Measurements from ENCODE around the gene KCNK18. TPM values are rescaled to one million over a fixed set of nuclear protein-coding genes. Genes with fewer than 3 reads are reported as not detected.

Gene KCNK18
- polyA plus RNA-seq, 4 donors = not detected

DNA sequence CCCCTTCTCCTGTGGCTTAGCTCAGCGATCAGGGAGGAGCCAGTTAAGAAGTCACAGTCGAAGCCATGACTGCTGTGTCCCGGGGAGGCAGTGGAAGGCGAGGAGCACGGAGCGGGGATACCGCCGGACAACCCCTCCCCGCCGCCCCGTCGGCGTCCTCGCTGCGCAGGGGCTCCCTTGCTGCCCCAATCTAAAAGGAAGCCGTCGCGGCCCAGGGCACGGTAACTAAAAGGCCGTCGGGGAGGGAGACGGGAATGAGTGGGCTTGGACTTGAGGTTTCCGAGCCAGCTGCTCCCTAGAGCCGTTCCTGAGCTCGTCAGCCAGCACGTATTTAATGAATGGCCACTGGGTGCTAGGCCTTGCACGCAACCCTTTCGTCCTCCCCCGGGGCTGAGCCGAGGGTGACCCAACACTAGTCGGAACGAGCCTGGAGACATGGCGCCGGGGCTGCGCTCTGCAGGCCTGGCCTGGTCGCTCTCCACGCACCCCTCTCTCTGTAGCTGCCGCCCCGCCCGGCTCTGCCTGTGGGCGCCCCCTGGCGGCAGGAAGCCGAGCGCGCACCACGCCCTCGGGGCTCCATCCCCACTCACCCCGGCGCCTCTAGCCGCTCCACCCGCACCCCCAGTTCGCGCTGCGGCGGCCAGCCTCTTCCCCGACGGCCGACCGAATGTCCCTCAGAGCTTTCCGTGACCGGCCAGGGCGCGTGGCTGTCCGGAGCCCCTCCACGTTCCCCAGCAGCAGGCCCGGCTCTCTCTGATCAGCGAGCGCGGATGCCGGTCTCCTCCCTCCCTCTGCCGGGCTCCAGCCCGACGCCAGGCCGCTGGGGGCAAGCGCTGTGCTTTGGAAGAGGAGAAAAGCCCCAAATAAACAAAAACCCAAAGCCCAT, 29.3 kb upstream of the KCNK18 start:
- FAIRE-seq (no peak), DNase-seq (peak; percentile 32 to 85)
- Histone ChIP-seq H3K4me1 (ENCODE audit: control insufficient read depth in 3 of 3, insufficient read depth in 2 of 3, low read depth in 1 of 3, low read length in 2 of 3) (peaks cover 0 to 20% (median 0%) of the 10 kb centered on the region in 3 donors), H3K27me3 (ENCODE audit: control insufficient read depth in 3 of 3, insufficient read depth in 3 of 3, low read length in 3 of 3) (peaks cover 17 to 94% (median 49%) of the 10 kb centered on the region in 3 donors), H3K27ac (ENCODE audit: low read depth in 1 of 3, low read length in 2 of 3) (no peak overlapping the region), H3K36me3 (ENCODE audit: control insufficient read depth in 3 of 3, insufficient read depth in 2 of 3, low read depth in 1 of 3, low read length in 3 of 3) (no peaks in the 10 kb centered on the region), H3K9me3 (ENCODE audit: control insufficient read depth in 2 of 2, insufficient read depth in 1 of 2, low read depth in 1 of 2, low read length in 1 of 2) (peaks cover 0 to 3% of the 10 kb centered on the region in 2 donors), H3K4me3 (ENCODE audit: low read depth in 1 of 3, low read length in 3 of 3) (peak overlapping the region in 1 of 3 donors; percentile 30)
- 2 to 6% (median 4%) methylated on average over 63 to 75 of the region's 75 CpGs for WGBS, 3 donors

DNA sequence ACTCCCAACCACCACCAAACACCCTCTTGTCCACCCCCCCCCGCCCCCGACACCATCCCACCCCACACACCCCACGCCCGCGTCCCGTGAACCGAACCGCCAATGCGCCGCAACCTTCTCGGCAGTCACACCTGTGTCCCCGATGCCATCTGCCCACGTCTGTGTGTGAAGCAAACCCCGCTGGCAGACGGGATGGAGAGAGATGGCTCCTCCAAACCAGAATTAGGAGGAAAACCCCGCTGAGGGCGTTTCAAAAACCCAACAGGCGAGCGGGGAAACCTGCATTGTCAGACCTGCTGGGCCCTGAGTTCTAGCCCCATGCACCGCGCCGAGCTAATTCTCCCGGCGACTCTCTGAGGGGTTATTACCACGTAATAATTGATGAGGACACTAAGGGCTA, 28.6 kb upstream of the KCNK18 start:
- H3K27me3 ChIP-seq (ENCODE audit: control insufficient read depth in 3 of 3, insufficient read depth in 3 of 3, low read length in 3 of 3) = peaks cover 13 to 92% (median 47%) of the 10 kb centered on the region in 3 donors
- WGBS, 3 donors = 4 to 9% (median 4%) methylated on average over 23 to 25 of the region's 25 CpGs
- DNase-seq (no peak), FAIRE-seq (no peak)
- no peaks in the 10 kb centered on the region for H3K36me3 ChIP-seq (ENCODE audit: control insufficient read depth in 3 of 3, insufficient read depth in 2 of 3, low read depth in 1 of 3, low read length in 3 of 3)
- no peak overlapping the region for H3K4me3 ChIP-seq (ENCODE audit: low read depth in 1 of 3, low read length in 3 of 3)
- peaks cover 0 to 3% of the 10 kb centered on the region in 2 donors for H3K9me3 ChIP-seq (ENCODE audit: control insufficient read depth in 2 of 2, insufficient read depth in 1 of 2, low read depth in 1 of 2, low read length in 1 of 2)
- H3K27ac ChIP-seq (ENCODE audit: low read depth in 1 of 3, low read length in 2 of 3) = no peak overlapping the region
- peaks cover 0 to 14% (median 0%) of the 10 kb centered on the region in 3 donors for H3K4me1 ChIP-seq (ENCODE audit: control insufficient read depth in 3 of 3, insufficient read depth in 2 of 3, low read depth in 1 of 3, low read length in 2 of 3)

- H3K27ac ChIP-seq (ENCODE audit: low read depth in 1 of 3, low read length in 2 of 3) = no peak overlapping the region
- H3K4me1 ChIP-seq (ENCODE audit: control insufficient read depth in 3 of 3, insufficient read depth in 2 of 3, low read depth in 1 of 3, low read length in 2 of 3) = peaks cover 0 to 18% (median 0%) of the 10 kb centered on the region in 3 donors
- no peaks in the 10 kb centered on the region for H3K36me3 ChIP-seq (ENCODE audit: control insufficient read depth in 3 of 3, insufficient read depth in 2 of 3, low read depth in 1 of 3, low read length in 3 of 3)
- H3K4me3 ChIP-seq (ENCODE audit: low read depth in 1 of 3, low read length in 3 of 3) = no peak overlapping the region
- WGBS, 3 donors = 4 to 15% (median 5%) methylated on average over 2 of the region's 2 CpGs
- DNase-seq (no peak), FAIRE-seq (no peak)
- peaks cover 13 to 85% (median 42%) of the 10 kb centered on the region in 3 donors for H3K27me3 ChIP-seq (ENCODE audit: control insufficient read depth in 3 of 3, insufficient read depth in 3 of 3, low read length in 3 of 3)
- peaks cover 0 to 3% of the 10 kb centered on the region in 2 donors for H3K9me3 ChIP-seq (ENCODE audit: control insufficient read depth in 2 of 2, insufficient read depth in 1 of 2, low read depth in 1 of 2, low read length in 1 of 2)
Measured at GRCh38 chr10:117169480-117169879, 27.8 kb upstream of the KCNK18 start.

GRCh38 chr10:117170244-117170643, 27.0 kb upstream of the KCNK18 start:
- FAIRE-seq (no peak), DNase-seq (no peak)
- H3K27me3 ChIP-seq (ENCODE audit: control insufficient read depth in 3 of 3, insufficient read depth in 3 of 3, low read length in 3 of 3) = peaks cover 13 to 77% (median 35%) of the 10 kb centered on the region in 3 donors
- 6 to 12% (median 9%) methylated on average over 6 of the region's 6 CpGs for WGBS, 3 donors
- H3K9me3 ChIP-seq (ENCODE audit: control insufficient read depth in 2 of 2, insufficient read depth in 1 of 2, low read depth in 1 of 2, low read length in 1 of 2) = peaks cover 0 to 3% of the 10 kb centered on the region in 2 donors
- H3K4me3 ChIP-seq (ENCODE audit: low read depth in 1 of 3, low read length in 3 of 3) = no peak overlapping the region
- H3K36me3 ChIP-seq (ENCODE audit: control insufficient read depth in 3 of 3, insufficient read depth in 2 of 3, low read depth in 1 of 3, low read length in 3 of 3) = no peaks in the 10 kb centered on the region
- no peak overlapping the region for H3K27ac ChIP-seq (ENCODE audit: low read depth in 1 of 3, low read length in 2 of 3)
- peaks cover 0 to 14% (median 0%) of the 10 kb centered on the region in 3 donors for H3K4me1 ChIP-seq (ENCODE audit: control insufficient read depth in 3 of 3, insufficient read depth in 2 of 3, low read depth in 1 of 3, low read length in 2 of 3)

GRCh38 chr10:117174439-117175214, 22.7 kb upstream of the KCNK18 start:
- peaks cover 0 to 5% (median 2%) of the 10 kb centered on the region in 3 donors for H3K4me1 ChIP-seq (ENCODE audit: control insufficient read depth in 3 of 3, insufficient read depth in 2 of 3, low read depth in 1 of 3, low read length in 2 of 3)
- peak overlapping the region in 2 of 3 donors; percentile 44 to 46 for H3K4me3 ChIP-seq (ENCODE audit: low read depth in 1 of 3, low read length in 3 of 3)
- H3K9me3 ChIP-seq (ENCODE audit: control insufficient read depth in 2 of 2, insufficient read depth in 1 of 2, low read depth in 1 of 2, low read length in 1 of 2) = no peaks in the 10 kb centered on the region
- FAIRE-seq = no peak
- 1 to 7% (median 4%) methylated on average over 16 of the region's 16 CpGs for WGBS, 3 donors
- DNase-seq = peak; percentile 88 to 95
- peaks cover 0 to 38% (median 11%) of the 10 kb centered on the region in 3 donors for H3K27me3 ChIP-seq (ENCODE audit: control insufficient read depth in 3 of 3, insufficient read depth in 3 of 3, low read length in 3 of 3)
- peak overlapping the region in 1 of 3 donors; percentile 63 for H3K27ac ChIP-seq (ENCODE audit: low read depth in 1 of 3, low read length in 2 of 3)
- no peaks in the 10 kb centered on the region for H3K36me3 ChIP-seq (ENCODE audit: control insufficient read depth in 3 of 3, insufficient read depth in 2 of 3, low read depth in 1 of 3, low read length in 3 of 3)

DNA sequence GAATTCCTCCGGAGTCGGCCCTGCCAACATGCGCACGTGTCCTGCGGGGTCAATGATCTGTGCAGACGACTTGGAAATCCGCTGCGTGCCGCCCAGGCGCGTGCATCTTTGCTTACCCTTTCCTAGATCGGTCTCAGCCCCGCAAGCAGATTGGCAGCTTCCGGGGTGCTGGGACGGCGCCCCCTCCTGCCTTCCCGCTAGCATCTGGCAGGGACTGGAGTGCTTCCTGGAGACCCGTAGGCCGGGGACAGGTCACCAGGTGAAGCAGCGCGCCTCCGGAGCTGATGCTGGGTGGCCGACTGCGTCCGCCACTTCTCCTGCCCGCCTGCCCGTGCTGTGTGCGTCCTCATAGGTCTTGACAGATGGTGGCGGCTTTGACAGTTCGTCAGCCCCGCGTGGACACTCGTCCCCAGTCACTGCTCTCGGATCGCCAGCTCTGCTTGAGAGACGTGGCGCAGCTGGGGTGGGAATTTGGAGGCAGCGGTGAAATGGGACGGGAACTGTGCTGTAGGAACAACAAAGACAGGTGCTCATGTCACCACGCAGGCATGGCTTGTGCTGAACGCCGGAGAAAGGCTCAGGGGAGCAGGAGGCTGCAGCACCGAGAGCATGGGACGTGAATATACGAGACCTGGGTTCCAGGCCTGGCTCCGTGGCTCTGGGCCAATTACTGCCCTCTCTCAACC, 21.9 kb upstream of the KCNK18 start:
- H3K36me3 ChIP-seq (ENCODE audit: control insufficient read depth in 3 of 3, insufficient read depth in 2 of 3, low read depth in 1 of 3, low read length in 3 of 3) = no peaks in the 10 kb centered on the region
- H3K27ac ChIP-seq (ENCODE audit: low read depth in 1 of 3, low read length in 2 of 3) = no peak overlapping the region
- no peak for FAIRE-seq
- no peaks in the 10 kb centered on the region for H3K9me3 ChIP-seq (ENCODE audit: control insufficient read depth in 2 of 2, insufficient read depth in 1 of 2, low read depth in 1 of 2, low read length in 1 of 2)
- DNase-seq = peak in 1 of 2 donors; percentile 20
- peak overlapping the region in 2 of 3 donors; percentile 44 to 46 for H3K4me3 ChIP-seq (ENCODE audit: low read depth in 1 of 3, low read length in 3 of 3)
- peaks cover 0 to 31% (median 6%) of the 10 kb centered on the region in 3 donors for H3K27me3 ChIP-seq (ENCODE audit: control insufficient read depth in 3 of 3, insufficient read depth in 3 of 3, low read length in 3 of 3)
- peaks cover 0 to 5% (median 2%) of the 10 kb centered on the region in 3 donors for H3K4me1 ChIP-seq (ENCODE audit: control insufficient read depth in 3 of 3, insufficient read depth in 2 of 3, low read depth in 1 of 3, low read length in 2 of 3)
- 1 to 2% (median 1%) methylated on average over 45 to 46 of the region's 46 CpGs for WGBS, 3 donors

- Histone ChIP-seq H3K27ac (ENCODE audit: low read depth in 1 of 3, low read length in 2 of 3) (no peak overlapping the region), H3K36me3 (ENCODE audit: control insufficient read depth in 3 of 3, insufficient read depth in 2 of 3, low read depth in 1 of 3, low read length in 3 of 3) (no peaks in the 10 kb centered on the region), H3K9me3 (ENCODE audit: control insufficient read depth in 2 of 2, insufficient read depth in 1 of 2, low read depth in 1 of 2, low read length in 1 of 2) (no peaks in the 10 kb centered on the region), H3K4me3 (ENCODE audit: low read depth in 1 of 3, low read length in 3 of 3) (peak overlapping the region in 1 of 3 donors; percentile 44), H3K4me1 (ENCODE audit: control insufficient read depth in 3 of 3, insufficient read depth in 2 of 3, low read depth in 1 of 3, low read length in 2 of 3) (peaks cover 0 to 5% (median 2%) of the 10 kb centered on the region in 3 donors), H3K27me3 (ENCODE audit: control insufficient read depth in 3 of 3, insufficient read depth in 3 of 3, low read length in 3 of 3) (peaks cover 0 to 26% (median 7%) of the 10 kb centered on the region in 3 donors)
- 20 to 21% (median 20%) methylated on average over 12 of the region's 12 CpGs for WGBS, 3 donors
- FAIRE-seq (no peak), DNase-seq (peak; percentile 65 to 87)
Measured at GRCh38 chr10:117175901-117176534, 21.3 kb upstream of the KCNK18 start.
